Activated T-cell treated with anti-CD3 and anti-CD28 coated beads for 4 hours (primary cell): ENCODE data around the gene GALM.
"Not testable (repeated sequence)": the region's sequence is repeated elsewhere in the genome, so short reads cannot be mapped to it uniquely, and the experiment has no call there.

Source experiments
- DNase-seq: peaks from one replicate; pipeline ENCODE4 v3.0.0-alpha.2; 2020

Gene GALM

GRCh38 chr2:38682620-38683019 lies 16.7 kb downstream of the GALM start:
- not testable (repeated sequence) for DNase-seq

- no peak for DNase-seq
Observed at GRCh38 chr2:38683766-38684165, 17.9 kb downstream of the GALM start.

- no peak for DNase-seq
Observed at GRCh38 chr2:38685116-38685735, 19.3 kb downstream of the GALM start.

- no peak for DNase-seq
Observed at GRCh38 chr2:38690499-38691420, 24.8 kb downstream of the GALM start.

GRCh38 chr2:38691994-38692393 lies 26.1 kb downstream of the GALM start:
- no peak for DNase-seq

GRCh38 chr2:38692636-38693318 lies 26.9 kb downstream of the GALM start:
- DNase-seq, result no peak

GRCh38 chr2:38697116-38697840 lies 31.4 kb downstream of the GALM start:
- no peak for DNase-seq

GRCh38 chr2:38698467-38699003 lies 32.6 kb downstream of the GALM start:
- no peak for DNase-seq

- DNase-seq, result no peak
Observed at GRCh38 chr2:38700113-38700785, 34.3 kb downstream of the GALM start.

GRCh38 chr2:38700881-38701458 lies 35.1 kb downstream of the GALM start:
- DNase-seq, result no peak

GRCh38 chr2:38701542-38701941 lies 35.6 kb downstream of the GALM start:
- DNase-seq, result no peak

- no peak for DNase-seq
Observed at GRCh38 chr2:38702413-38702812, 36.5 kb downstream of the GALM start.

GRCh38 chr2:38703336-38703735 lies 37.4 kb downstream of the GALM start:
- DNase-seq, result not testable (repeated sequence)

- DNase-seq, result no peak
Observed at GRCh38 chr2:38704664-38705063, 38.8 kb downstream of the GALM start.

- no peak for DNase-seq
Observed at GRCh38 chr2:38706846-38707345, 41.0 kb downstream of the GALM start.

GRCh38 chr2:38708491-38708890 lies 42.6 kb downstream of the GALM start:
- DNase-seq, result not testable (repeated sequence)

GRCh38 chr2:38708900-38709566 lies 43.1 kb downstream of the GALM start:
- no peak for DNase-seq

- no peak for DNase-seq
Observed at GRCh38 chr2:38709567-38710194, 43.8 kb downstream of the GALM start.

GRCh38 chr2:38711558-38711957 lies 45.6 kb downstream of the GALM start:
- DNase-seq, result no peak

- DNase-seq, result no peak
Observed at GRCh38 chr2:38712413-38712812, 46.5 kb downstream of the GALM start.
